ENCODE data around the gene GLS.
"Not testable (repeated sequence)": the region's sequence is repeated elsewhere in the genome, so short reads cannot be mapped to it uniquely, and the experiment has no call there.

GLS gene

DNA sequence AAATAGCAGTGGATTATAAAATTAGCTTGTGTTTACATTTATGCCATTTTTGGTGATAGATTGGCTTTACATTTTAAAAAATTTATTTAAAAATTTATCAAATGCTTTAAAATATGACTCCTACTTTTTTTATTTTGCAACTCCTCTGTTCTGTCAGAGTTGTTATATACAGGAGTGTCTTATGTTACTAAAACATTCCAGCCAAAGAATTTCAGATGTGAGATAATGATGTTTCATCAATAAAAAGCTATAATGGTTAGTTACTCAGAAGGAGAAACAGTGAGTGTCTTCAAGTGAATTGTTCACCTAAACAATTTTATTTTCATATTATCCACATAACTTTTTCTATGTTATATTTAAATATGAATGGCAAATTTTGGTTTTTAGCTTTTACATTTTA is 52.7 kb downstream of the GLS start:
- no peak for DNase-seq (ENCODE audit: low spot score)

DNA sequence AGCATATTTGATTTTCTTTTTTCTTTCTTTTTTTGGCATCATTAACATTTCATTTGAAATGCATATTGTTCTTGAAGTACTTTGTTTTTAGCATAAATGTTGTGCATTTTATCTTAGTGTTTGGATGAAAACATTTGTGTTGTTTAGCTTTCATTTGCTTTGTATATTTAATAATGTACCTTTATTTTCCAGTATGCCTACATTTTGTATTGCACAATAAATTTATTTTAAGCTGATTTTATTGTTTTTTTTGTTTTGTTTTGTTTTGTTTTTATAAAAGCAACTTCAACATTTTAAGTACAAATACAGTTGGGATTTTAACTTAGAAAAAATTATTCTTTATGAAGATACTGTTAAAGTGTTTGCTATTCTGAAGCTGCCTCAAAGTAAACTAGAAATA is 54.4 kb downstream of the GLS start:
- DNase-seq (ENCODE audit: low spot score), result no peak

DNA sequence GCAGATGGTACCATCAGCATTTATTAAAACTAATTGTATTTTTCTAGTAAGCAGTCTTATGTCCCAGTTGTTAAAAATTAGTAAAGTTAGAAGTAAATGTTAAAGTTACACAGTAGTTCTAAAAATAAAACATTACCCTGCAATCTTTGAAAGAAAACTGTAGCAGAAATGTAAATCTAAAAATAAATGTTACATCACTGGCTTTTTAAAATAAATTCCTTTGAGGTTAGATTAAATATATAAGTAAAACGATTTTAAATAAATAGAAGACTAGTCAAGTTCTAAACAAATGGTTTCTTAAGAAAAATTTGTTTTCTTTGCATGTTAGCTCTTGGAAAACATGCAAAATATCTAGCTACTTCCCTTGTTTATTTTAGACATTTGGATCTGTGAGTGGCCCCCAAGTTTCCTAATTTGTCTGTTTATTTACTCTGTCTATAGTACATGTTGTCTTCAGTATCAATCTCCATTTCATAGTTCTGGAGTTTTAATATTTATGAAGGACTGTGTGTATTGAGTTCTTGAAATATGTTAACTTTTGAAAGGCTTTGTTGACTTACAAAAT is 58.2 kb downstream of the GLS start:
- DNase-seq (ENCODE audit: low spot score), result no peak

DNA sequence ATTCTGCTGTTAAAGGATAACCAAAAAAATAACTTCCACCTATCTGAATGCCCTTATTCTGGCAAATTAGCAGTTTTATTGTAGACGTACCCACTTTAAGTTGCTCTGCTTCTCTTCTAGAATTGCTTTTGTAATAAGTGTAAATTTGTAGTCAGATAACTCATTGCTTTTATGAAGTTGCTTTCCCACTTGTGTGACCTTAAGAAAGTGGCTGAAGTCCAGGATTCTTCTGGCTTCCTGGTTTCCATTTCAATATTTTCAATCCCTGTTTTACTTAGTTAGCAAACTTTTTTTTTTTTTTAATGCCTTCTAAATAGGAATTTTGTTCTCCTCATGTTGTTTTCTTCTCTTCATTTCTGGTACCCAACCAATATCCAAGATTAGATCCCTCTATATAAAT is 59.8 kb downstream of the GLS start:
- DNase-seq (ENCODE audit: low spot score), result no peak

DNA sequence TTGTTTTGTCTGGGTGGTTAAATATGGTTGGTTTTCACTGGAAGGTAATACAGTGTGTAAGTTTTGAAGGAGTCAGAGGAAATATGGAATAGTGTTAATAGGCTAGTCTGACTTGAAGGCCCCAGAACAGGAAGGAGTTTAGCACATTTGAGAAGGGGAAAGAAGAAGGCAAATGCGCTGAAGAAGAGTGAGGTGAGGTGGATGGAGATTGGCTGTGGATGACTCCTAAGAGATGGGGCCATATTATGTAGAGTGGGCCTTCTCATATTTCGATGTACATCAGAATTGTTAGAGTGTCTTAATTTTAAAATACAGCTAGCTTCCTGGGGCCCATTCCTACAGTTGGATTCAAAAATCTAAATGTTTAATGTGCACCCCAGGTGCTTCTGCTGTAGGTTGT is 61.0 kb downstream of the GLS start:
- no peak for DNase-seq (ENCODE audit: low spot score)

DNA sequence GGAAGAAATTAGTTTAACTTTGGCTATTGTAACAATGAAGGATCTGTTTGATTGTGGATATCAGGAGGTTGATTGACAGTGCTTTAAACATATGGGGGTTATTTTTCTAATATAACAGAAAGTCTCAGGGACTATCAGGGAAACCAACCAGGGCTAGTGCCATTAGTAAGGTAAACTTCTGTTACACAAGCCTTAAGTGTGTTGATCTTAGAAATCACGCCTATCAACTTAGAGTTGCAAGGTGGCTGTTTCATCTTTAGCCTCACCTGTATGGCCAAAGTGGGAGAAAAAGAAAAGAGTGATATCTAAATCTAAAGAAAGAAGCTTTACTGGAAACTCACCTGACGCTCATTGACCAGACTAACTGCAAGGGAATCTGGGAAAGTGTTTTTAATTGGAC is 62.1 kb downstream of the GLS start:
- no peak for DNase-seq (ENCODE audit: low spot score)

DNA sequence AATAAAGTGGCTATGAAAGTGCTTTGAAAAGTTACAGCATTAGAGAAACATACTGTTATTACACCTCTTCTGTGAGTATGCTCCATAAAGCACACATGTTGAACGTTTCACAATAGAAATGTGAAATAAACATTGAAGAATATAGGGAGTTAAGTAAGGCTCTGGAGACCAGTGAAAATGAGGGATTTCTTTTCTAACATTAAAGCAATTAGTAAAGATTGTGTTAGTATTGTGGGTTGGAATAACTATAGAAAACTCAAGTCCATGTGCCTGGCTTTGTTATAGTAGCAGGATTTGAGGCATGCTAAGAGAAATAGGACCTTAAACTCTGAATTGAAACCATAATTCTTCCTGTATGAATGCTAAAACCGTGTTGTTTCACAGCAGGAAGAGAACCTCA is 63.1 kb downstream of the GLS start:
- DNase-seq (ENCODE audit: low spot score), result no peak

DNA sequence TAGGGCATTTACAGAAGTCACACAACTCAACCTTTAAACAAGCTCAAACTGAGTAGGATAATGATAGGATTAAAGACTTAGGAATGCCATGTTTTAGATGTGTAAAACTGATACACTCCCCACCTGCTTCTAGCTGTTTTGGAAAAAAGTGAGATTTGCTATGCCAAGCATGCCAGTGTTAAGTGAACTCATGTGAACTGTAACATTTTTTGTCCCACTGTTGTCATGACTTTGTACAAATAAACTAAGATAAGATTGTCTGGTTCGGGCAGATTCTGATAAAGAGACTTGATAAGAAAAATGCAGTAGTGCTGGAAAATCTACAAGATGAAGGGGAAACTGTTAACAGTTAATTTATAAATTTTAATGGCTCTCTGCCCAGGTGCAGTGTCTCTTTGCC is 66.5 kb downstream of the GLS start:
- no peak for DNase-seq (ENCODE audit: low spot score)

DNA sequence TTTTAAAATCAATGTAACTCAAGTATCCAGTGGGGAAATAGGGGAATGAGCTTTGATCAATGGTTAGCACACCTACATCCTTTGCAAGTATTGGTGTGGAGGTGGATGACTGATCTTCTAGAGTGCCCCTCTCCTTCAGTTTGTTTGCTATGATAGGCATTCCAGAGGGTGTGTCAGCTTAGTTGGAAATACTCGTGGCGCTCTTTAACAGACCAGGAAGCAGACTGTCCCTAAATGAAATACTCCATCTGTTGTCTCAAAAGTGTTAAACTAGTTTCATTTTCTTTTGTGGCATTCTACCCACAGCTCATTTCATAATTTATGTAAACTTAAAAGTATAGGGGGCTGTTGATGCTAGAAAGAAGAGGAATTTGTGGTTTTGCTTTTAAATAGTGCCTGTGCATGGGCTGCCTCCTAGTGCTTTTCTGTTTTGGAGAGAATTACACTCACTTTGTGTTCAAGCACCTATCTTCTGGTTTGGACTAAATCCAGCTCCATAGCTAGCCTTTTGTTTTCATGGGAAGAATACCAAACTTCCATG is 67.2 kb downstream of the GLS start:
- no peak for DNase-seq (ENCODE audit: low spot score)

DNA sequence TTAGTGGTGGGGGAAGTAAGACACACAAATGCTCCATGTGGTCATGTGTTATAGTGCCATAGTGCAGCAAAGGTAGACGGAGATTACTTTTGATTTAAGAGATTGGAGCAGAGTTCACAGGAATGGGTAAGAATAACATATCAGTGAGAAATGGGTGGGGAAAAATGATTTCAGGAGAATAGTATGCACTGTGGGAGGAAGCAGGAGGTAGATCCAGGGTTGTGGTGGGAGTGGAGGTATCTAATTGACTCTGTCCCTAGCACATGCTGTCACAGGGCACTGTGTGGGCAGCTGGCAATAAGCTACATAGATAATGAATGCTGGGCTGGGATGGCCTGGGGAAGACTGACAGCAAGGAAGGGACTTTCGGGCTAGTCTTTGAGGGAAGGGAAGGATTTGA is 68.0 kb downstream of the GLS start:
- no peak for DNase-seq (ENCODE audit: low spot score)

DNA sequence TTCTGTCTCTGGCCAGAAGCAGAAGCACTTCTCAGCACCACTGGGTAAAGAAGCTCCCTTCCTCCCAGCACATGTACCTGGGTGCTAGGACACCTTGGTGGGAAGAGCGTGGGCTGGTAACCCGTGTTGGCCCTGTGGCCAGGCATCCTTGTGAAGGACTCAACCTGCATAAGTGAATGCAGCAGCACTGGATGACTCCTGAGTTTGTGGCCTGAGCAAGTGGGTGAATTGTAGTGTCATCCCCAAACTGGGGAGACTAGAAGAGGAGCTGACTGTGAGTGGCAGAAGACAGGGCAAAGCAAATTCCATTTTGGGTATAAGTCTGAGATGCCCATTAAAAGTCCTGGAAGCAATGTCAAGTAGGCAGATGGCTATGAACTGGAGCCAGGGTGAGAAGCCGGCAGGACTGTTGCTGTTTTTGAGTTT is 70.0 kb downstream of the GLS start:
- no peak for DNase-seq (ENCODE audit: low spot score)

DNA sequence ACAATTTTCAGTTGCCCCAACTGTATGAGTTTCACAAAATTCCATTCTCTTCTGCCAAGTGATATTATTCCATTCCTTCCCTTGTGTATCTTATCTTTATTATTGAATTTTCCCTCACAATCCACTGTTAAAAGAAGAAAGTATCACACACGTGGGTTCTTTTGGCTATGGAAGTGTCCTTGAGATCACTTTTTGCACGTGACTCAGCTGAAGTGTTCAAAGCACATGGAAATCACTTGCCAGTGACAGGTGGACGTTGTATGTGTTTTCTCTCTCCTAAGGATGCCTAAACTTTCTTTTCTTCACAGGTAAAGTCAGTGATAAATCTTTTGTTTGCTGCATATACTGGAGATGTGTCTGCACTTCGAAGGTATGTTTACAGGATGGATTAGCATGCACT is 72.6 kb downstream of the GLS start:
- no peak for DNase-seq (ENCODE audit: low spot score)

DNA sequence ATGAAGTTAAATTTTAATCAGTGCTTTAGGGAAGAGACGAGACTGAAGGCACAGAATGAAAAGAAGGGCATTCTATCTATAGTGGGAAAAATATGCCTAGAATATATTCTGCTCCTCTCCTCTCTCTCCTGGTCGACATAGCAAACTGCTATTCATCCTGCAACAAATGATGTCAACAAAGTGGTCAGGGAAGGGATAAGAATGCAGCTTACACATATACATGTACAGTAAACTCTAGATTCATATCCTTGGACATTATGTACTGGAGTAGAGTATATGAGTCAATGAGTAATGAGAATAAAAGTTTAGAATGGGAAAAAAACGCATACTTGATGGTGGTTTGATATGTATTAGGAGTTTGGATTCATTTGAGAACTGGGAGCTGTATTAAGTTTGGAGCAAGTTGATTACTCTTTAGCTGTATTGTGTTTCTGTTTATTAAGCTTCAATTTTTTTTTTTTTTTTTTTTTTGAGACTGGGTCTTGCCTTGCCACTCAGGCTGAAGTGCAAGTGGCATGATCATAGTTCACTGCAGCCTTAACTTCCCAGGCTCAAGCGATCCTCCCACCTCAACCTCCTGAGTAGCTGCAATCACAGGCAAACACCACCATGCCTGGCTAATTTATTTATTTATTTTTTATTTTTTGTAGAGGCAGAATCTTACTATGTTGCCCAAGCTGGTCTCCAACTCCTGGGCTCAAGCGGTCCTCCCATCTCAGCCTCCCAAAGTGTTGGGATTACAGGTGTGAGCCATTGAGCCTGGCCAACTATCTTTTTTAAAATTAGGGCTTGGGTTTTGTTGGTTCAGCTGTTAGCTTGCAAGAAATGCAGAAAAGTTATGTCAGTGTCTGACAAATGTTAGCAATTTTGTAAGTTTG is 79.5 kb downstream of the GLS start:
- DNase-seq (ENCODE audit: low spot score), result no peak

DNA sequence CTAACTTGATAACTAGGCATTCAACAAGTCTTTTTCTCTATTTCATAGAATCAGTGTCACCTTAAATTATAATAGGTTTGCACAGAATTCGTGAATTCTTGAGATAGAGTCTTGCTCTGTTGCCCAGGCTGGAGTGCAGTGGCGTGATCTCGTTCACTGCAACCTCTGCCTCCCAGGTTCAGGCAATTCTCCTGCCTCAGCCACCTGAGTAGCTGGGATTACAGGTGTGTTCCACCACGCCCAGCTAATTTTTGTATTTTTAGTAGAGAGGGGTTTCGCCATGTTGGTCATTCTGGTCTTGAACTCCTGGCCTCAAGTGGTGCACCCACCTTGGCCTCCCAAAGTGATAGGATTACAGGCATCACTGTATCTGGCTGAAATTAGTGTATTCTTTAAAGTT is 80.5 kb downstream of the GLS start:
- DNase-seq (ENCODE audit: low spot score), result not testable (repeated sequence)

DNA sequence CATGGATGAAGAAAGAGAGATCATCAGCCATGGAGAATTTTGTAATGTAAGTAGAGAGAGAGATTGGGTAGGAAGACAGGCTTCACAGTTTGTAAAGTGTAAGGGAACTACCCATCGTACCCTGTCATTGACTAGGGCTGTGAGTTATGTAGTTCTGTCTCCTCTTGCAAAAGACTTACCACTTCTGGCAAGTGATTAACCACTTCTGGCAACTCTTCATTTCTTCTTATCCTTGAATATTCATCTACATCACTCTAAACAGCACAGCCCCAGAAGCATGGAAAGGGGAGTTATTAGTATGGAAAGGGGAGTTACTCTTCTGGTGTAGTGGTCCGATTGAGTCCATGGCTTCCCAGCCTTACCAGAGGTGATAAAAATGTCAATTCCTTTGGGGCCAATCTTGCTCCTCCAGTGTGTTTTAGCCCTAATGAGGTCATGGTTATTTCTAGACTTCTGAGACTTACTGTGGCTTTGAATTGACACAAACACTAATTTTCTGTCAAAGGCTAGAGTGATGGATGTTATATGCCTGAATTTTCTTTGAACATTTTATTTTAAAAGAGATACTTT is 81.4 kb downstream of the GLS start:
- DNase-seq (ENCODE audit: low spot score), result no peak

DNA sequence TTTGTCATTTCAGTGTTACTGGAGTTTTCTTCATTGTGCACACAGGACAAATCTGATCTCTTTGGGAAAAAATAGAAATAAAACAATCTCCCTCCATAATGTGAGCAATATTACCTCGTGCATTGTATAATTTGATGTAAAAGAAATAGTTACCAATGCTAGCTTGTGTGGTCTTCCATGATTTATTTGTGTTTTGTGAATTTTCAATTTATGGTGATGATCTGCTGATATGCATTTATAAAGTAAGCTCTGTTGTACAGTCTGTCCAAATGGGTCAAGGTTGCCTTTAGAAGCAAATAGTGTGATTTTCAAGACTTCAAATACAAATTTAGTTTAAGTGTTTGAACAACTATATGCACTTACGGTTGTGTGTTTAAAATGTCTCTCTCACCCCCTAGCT is 82.5 kb downstream of the GLS start:
- DNase-seq (ENCODE audit: low spot score), result no peak

DNA sequence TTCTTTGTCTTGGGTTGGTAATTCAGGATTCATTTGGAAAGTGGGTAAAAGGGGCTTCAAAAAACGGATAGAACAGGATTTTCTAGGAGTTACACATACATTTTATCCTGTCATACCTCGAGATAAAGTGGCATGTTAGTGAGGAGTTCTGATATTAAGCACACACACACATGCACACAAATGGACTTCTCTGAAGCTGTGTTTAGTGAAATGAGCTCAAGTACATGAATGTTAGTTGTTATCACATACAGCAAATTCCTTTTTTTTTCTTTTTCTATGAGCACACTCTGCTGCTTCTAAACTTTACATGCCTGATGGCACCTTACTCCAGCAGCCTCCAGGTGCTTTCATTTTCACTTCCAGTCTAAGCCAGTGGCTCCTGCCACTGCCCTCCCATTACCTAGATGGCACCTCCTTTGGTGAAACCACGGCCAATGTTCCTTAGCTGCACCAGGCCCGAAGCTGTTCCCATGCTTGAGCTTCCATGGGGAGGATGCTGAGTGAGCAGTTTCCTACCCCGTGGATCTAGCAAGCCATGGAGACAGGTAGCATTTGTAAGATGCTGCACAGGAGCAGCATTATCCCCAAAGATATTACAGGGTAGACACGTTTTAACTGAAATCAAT is 83.7 kb downstream of the GLS start:
- peak; percentile 15 for DNase-seq (ENCODE audit: low spot score)

DNA sequence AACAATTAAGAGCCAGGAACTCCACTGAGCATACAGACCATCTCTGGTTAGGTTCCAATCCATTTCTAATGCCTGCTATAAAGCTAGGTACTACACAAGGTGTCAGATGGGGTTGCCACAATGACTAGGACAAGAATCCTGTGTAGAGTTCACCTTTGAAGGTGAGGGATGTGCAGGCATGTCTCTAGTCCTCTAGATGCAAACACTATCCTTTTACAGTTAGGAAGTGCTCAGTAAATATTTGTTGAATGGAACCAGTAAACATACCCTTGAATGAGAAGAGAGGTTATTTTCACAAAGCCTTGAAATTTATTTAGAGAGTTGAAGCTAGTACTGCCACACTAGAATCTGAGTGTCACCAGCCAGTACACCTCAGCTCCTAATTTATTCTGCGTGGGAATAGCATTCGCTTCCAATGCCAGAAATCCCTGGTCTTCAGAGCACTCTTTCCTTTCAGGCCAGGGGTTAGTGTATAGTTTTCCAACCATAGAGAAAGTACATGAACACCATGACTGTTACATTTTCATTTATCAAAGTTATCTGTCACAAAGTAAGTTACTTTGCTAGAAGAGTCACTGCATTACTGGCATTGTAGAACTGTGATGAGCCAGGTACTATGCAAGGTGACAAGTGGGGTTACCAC is 85.1 kb downstream of the GLS start:
- no peak for DNase-seq (ENCODE audit: low spot score)

DNA sequence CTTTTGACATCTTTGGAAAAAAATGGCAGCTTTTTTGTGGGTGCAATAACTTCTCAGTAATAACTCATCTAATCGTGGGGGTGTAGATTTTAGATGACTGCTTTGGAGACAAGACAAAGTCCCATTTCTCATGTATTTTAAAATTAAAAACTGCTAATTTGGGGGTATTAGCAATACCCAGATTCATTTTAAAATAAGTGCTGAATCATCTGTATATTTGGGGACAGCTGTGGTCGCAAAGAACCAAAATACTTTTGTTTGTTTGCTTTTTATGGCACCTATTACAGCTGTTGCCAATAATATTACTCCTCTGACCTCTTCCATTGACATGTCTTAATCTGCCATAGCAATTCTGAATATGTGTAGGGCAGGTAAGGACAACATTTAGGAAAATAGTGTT is 87.9 kb downstream of the GLS start:
- DNase-seq (ENCODE audit: low spot score), result no peak

DNA sequence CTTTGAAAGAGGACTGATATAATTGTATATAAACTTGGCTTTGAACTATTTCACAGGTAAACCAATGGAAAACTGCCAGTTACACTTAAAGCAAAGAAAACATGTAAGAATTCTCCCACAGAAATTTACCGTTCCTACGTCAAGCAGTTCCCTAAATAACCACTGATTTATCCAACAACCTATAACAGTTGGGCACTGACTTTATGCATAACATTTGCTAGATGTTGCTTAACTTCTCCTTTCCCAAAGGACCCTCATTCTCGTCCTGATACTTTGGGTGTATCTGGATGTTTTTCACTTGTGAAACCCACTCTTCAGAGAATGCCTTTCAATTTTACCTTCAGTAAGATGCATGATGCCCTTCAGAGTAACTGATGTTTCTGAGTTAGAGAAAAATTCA is 89.5 kb downstream of the GLS start:
- no peak for DNase-seq (ENCODE audit: low spot score)

DNA sequence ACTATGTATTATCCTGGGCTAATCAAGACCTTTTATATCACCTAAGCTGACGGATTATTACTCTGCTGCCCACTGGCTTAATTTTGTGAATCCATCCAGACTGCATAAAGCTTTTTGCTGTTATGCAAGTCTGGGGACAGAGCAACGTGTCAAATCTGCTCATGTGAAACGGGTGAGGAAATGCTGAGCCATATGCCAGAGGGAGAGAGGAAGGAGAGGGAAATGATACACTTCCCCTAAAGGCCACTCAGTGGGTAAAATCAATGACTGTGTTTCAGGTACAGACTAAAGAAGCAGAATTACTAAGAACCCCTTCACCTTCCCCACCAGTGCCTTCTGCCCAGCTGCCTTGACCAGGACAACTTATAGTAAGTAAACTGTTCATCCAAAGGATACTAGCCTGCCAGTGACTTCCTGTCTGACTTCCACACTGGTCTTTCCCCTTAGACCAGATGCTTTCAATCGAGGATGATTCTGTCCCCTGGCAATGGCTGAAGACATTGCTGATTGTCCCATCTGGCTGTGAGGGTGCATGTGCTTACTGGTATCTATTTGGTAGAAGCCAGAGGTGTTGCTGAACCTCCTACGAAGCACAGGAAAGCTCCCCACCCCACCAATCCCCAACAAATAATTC is 90.4 kb downstream of the GLS start:
- no peak for DNase-seq (ENCODE audit: low spot score)

DNA sequence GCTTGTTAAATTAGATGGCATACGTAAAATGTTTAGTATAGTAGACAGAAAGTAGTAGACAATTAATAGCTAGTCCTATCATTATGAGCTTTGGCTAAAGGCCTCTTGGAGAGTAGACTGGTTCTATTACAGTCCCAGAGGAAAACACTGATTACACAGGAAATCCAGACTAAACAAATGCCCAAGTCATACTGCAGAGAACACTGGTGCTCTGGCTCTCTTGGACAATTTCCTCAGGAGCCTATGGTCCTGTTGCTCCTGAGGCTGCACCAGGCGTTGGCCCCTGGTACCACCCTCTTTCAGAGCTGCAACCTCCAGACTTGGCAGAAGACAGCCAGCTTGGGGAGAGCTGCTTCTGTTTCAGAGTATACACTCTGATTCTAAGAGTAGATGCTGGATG is 91.6 kb downstream of the GLS start:
- no peak for DNase-seq (ENCODE audit: low spot score)
